Adrenal gland (tissue), 12 donors: Measurements from ENCODE around the gene TARS2. TPM values are rescaled to one million over a fixed set of nuclear protein-coding genes. Genes with fewer than 3 reads are reported as not detected.

ENCODE experiments used
- DNase-seq, 7 donors: peaks; one replicate each; pipeline ENCODE4 v3.0.0-alpha.2; 2019 to 2020
- H3K27ac ChIP-seq, 5 donors: fragments of 200-600 bp; sonication (generic) in 4 of 5; 1 replicate in 3 of 5; 2 replicates in 2 of 5; pipeline versions ENCODE4 v1.5.1 to v1.8.0; 2016 to 2020; ENCODE audit warnings: mild to moderate bottlenecking in 1 of 5
- H3K27me3 ChIP-seq: fragments of 200-600 bp; 2 replicates; pipeline ENCODE4 v1.8.0; 2021
- H3K36me3 ChIP-seq, 2 donors: fragments of 200-600 bp; replicated peaks in 1 of 2; 1 replicate in 1 of 2; 2 replicates in 1 of 2; pipeline versions ENCODE4 v1.5.1 to v1.8.0; 2018 to 2022
- H3K4me1 ChIP-seq, 2 donors: fragments of 200-600 bp; replicated peaks in 1 of 2; 1 replicate in 1 of 2; 2 replicates in 1 of 2; pipeline versions ENCODE4 v1.5.1 to v1.8.0; 2018 to 2021
- H3K4me3 ChIP-seq, 4 donors: fragments of 200-600 bp; sonication (generic) in 3 of 4; one replicate each; pipeline ENCODE4 v1.5.1; 2016 to 2018
- H3K9me3 ChIP-seq, 3 donors: fragments of 200-600 bp; sonication (generic) in 1 of 3; replicated peaks in 1 of 3; 1 replicate in 2 of 3; 2 replicates in 1 of 3; pipeline versions ENCODE4 v1.5.1 to v1.8.0; 2016 to 2021
- CTCF ChIP-seq, 6 experiments: fragments of 450-650 bp in 4 of 6; fragments of 200-600 bp in 2 of 6; sonication (generic) in 1 of 6; IDR thresholded peaks; 1 replicate in 5 of 6; 2 replicates in 1 of 6; pipeline versions ENCODE4 v1.5.1 to v1.8.0; 2016 to 2021; ENCODE audit warnings: antibody characterized with exemption in 6 of 6, mild to moderate bottlenecking in 2 of 6, moderate library complexity in 1 of 6
- POLR2A ChIP-seq, 2 donors: fragments of 450-650 bp; IDR thresholded peaks; one replicate each; pipeline ENCODE4 v1.6.1; 2017; ENCODE audit warnings: antibody characterized with exemption in 2 of 2, mild to moderate bottlenecking in 2 of 2, moderate library complexity in 1 of 2
- WGBS, 4 donors: extraction: QIAGEN DNeasy Blood & Tissue Kit in 2 of 4; methylation state at CpG; one replicate each; pipeline versions ENCODE4 v1.1.5 to v1.1.7; 2013 to 2017; 5-methylcytosine and 5-hydroxymethylcytosine counted together
- intact Hi-C, 2 donors: fragments of 100-400 bp; cut with DNase I; formaldehyde crosslinking; loops; one replicate each; pipeline versions ENCODE4 v1.14.1 to v1.15.0; 2022 to 2023
- polyA plus RNA-seq, 3 donors: library from polyadenylated mRNA; stranded (reverse); fragments of 200-250 nt in 2 of 3; fragments of 350-450 nt in 1 of 3; fragmentation: Illumina TruSeq in 1 of 3; extraction: RNeasy Lipid Tissue Mini Kit (QIAGEN cat#74804) in 1 of 3; gene quantifications; one replicate each; pipeline ENCODE4 v1.2.3, GENCODE V29; 2013 to 2014
- total RNA-seq, 9 donors: library from RNA; depleted of rRNA in 4 of 9; stranded (reverse); fragments of >200 nt in 4 of 9; fragments of 120-200 nt in 1 of 9; fragmentation: NEBNext Ultra II Directional in 1 of 9; extraction: Animal tissue kit (Norgen Biotek cat#: 25700) in 1 of 9; gene quantifications; one replicate each; pipeline versions ENCODE4 v1.1.0 to v1.2.4, GENCODE V29; 2013 to 2023
- donor health status: healthy with polysubstance abuse.
- donor health status: Bipolar disorder and iron deficiency.
- donor health status: DM: yes; HTN: yes; CAD: no.
- donor health status: DM: no; HTN: no; CAD: no.
- donor health status: DM: no; HTN: no; CAD: no.
- donor health status: DM: yes; HTN: yes; CAD: no.

TARS2 gene
- total and polyA plus RNA-seq, 12 donors, result 21.6 to 87.4 (median 28.6) TPM

GRCh38 chr1:150514260-150514659 is 27.0 kb downstream of the TARS2 start:
- WGBS, 4 donors, result 76 to 83% (median 80%) methylated on average over 9 of the region's 9 CpGs
- TF ChIP-seq CTCF (IDR thresholded peaks at IDR 0.05), result no peak
- no peak for TF ChIP-seq POLR2A (IDR thresholded peaks at IDR 0.05)
- Histone ChIP-seq H3K4me1 (peaks cover 13 to 16% of the 10 kb centered on the region in 2 donors), H3K4me3 (no peak overlapping the region), H3K9me3 (no peaks in the 10 kb centered on the region), H3K27ac (no peak overlapping the region), H3K27me3 (no peaks in the 10 kb centered on the region), H3K36me3 (peaks cover 0 to 6% of the 10 kb centered on the region in 2 donors)
- no peak for DNase-seq
- intact Hi-C loops, result no loop called here

DNA sequence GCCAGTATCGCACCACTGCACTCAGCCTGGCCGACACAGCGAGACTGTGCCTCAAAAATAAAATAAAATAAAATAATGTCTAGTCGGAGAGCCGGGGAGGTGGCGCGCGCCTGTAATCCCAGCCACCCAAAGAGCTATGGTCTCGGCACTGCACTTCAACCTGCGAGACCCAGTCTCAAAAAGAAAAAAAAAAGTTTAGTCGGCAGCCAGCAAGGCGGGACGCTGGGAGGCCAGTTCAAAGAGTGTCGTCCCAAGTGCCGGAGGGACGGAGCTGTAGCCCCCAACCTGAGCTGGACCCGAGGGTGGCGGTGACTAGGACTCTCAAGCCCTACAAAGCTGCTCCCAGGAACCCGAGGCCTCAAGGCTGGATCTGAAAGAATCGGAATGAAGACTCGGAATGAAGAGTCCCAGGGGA is 27.7 kb downstream of the TARS2 start:
- TF ChIP-seq POLR2A (IDR thresholded peaks at IDR 0.05) (no peak), CTCF (IDR thresholded peaks at IDR 0.05) (no peak)
- intact Hi-C loops, result no loop called here
- no peak for DNase-seq
- H3K4me3 ChIP-seq, result peak overlapping the region in 2 of 4 donors; percentile 45 to 69
- peaks cover 13 to 16% of the 10 kb centered on the region in 2 donors for H3K4me1 ChIP-seq
- WGBS, 4 donors, result 18 to 24% (median 21%) methylated on average over 21 of the region's 21 CpGs
- H3K27ac ChIP-seq, result peak overlapping the region; percentile 29 to 88 (median 80)
- no peaks in the 10 kb centered on the region for H3K27me3 ChIP-seq
- no peaks in the 10 kb centered on the region for H3K9me3 ChIP-seq
- H3K36me3 ChIP-seq, result peaks cover 0 to 6% of the 10 kb centered on the region in 2 donors

GRCh38 chr1:150515328-150516049 is 28.3 kb downstream of the TARS2 start, which contains the start of gene FALEC:
Gene FALEC (plus strand): TSS chr1:150515752.
- TF ChIP-seq CTCF (IDR thresholded peaks at IDR 0.05), result peak in 3 of 6 experiments; percentile 10 to 35 (median 16)
- peak; percentile 24 to 83 for TF ChIP-seq POLR2A (IDR thresholded peaks at IDR 0.05)
- intact Hi-C loops, result no loop called here
- peak; percentile 97 to 98 (median 98) for DNase-seq
- Histone ChIP-seq H3K4me1 (peaks cover 13 to 16% of the 10 kb centered on the region in 2 donors), H3K9me3 (no peaks in the 10 kb centered on the region), H3K27ac (peak within 1 kb of the TSS; percentile 29 to 88 (median 80)), H3K4me3 (peak within 1 kb of the TSS in 3 of 4 donors; percentile 20 to 69 (median 45)), H3K27me3 (no peaks in the 10 kb centered on the region), H3K36me3 (peaks cover 0 to 6% of the 10 kb centered on the region in 2 donors)
- WGBS, 4 donors, result 0 to 1% (median 0%) methylated on average over 28 to 54 of the region's 54 CpGs

DNA sequence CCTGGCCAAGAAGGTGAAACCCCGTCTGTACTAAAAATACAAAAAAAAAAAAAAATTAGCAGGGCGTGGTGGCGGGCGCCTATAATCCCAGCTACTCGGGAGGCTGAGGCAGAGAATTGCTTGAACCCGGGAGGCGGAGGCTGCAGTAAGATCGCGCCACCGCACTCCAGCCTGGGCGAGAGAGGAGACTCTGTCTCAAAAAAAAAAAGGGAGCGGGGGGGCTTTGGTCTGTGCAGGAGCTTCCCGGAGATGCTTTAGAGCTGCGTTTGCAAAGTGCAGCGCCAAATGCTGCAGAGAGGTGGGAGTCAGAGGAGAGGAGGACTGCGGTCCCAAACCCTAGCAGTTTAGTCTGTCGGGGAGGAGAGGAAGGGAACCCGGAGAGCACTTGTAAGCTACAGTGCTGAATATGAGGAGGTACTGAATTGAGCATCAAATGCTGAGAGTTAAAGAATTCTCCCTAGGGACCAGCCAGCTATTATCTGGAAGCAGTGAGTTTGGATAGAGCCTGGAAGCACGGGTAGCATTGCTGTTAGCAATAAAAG is 28.9 kb downstream of the TARS2 start:
- intact Hi-C loops, result no loop called here
- no peaks in the 10 kb centered on the region for H3K27me3 ChIP-seq
- H3K27ac ChIP-seq, result peak overlapping the region in 4 of 5 donors; percentile 53 to 88 (median 84)
- H3K4me3 ChIP-seq, result peak overlapping the region in 3 of 4 donors; percentile 20 to 69 (median 45)
- H3K4me1 ChIP-seq, result peaks cover 13 to 16% of the 10 kb centered on the region in 2 donors
- TF ChIP-seq CTCF (IDR thresholded peaks at IDR 0.05), result peak in 1 of 6 experiments; percentile 27
- no peak for TF ChIP-seq POLR2A (IDR thresholded peaks at IDR 0.05)
- no peak for DNase-seq
- H3K36me3 ChIP-seq, result peaks cover 0 to 6% of the 10 kb centered on the region in 2 donors
- WGBS, 4 donors, result 3 to 7% (median 5%) methylated on average over 19 of the region's 19 CpGs
- H3K9me3 ChIP-seq, result no peaks in the 10 kb centered on the region
